Measurements from ENCODE around the gene LASP1. TPM values are rescaled to one million over a fixed set of nuclear protein-coding genes. Genes with fewer than 3 reads are reported as not detected.

The LASP1 gene
- total and polyA plus RNA-seq, 2 of the 8 experiments (the other 6 are each of a cell fraction or from before 2014, with no cell fraction given): 114 to 180 TPM

GRCh38 chr17:38922538-38923297 lies 52.9 kb downstream of the LASP1 start (continued):
- TF ChIP-seq CTCF (IDR thresholded peaks at IDR 0.05; ENCODE audit: control extremely low read depth in 1 of 3, insufficient read depth in 1 of 3, low read depth in 1 of 3, low read length in 3 of 3): peak in 2 of 3 experiments; percentile 4 to 21; a peak in 2 of 4 replicates
- no peak for TF ChIP-seq SRF (IDR thresholded peaks at IDR 0.05; ENCODE audit: low read depth, low read length)
- TF ChIP-seq SIN3A (conservative IDR thresholded peaks at IDR 0.05 in 1 of 2, IDR thresholded peaks at IDR 0.05 in 1 of 2; ENCODE audit: low read depth in 1 of 2, low read length in 2 of 2): peak; percentile 80 to 87; a peak in 2 of 4 replicates
- TF ChIP-seq JUN (IDR thresholded peaks at IDR 0.05; ENCODE audit: low read depth, low read length): no peak
- peak in 1 of 2 experiments; percentile 1; a peak in 2 of 4 replicates for TF ChIP-seq RAD21 (IDR thresholded peaks at IDR 0.05 in 1 of 2, conservative IDR thresholded peaks at IDR 0.05 in 1 of 2; ENCODE audit: low read depth in 2 of 2, low read length in 2 of 2)
- no peak for TF ChIP-seq TAF7 (optimal IDR thresholded peaks at IDR 0.05; ENCODE audit: borderline replicate concordance, low read depth, low read length)
- no peak for TF ChIP-seq SIX5 (IDR thresholded peaks at IDR 0.05; ENCODE audit: low read depth, low read length)
- no peak for TF ChIP-seq RFX5 (IDR thresholded peaks at IDR 0.05; ENCODE audit: borderline replicate concordance, low read depth, low read length)
- no peak for TF ChIP-seq KDM5A (IDR thresholded peaks at IDR 0.05; ENCODE audit: low read length)
- TF ChIP-seq EP300 (IDR thresholded peaks at IDR 0.05; ENCODE audit: borderline replicate concordance in 1 of 2, low read depth in 2 of 2, low read length in 2 of 2): no peak
- no peak for TF ChIP-seq CTBP2 (IDR thresholded peaks at IDR 0.05; ENCODE audit: borderline replicate concordance, insufficient read depth, insufficient read length, low read length)
- no peak for TF ChIP-seq CREB1 (IDR thresholded peaks at IDR 0.05)
- TF ChIP-seq CHD2 (IDR thresholded peaks at IDR 0.05; ENCODE audit: low read length): no peak
- no peak for TF ChIP-seq E2F6 (IDR thresholded peaks at IDR 0.05)
- TF ChIP-seq KDM4A (IDR thresholded peaks at IDR 0.05; ENCODE audit: low read depth, low read length, severe bottlenecking): no peak
- TF ChIP-seq CHD1 (IDR thresholded peaks at IDR 0.05; ENCODE audit: low read depth, low read length): no peak
- TF ChIP-seq SUZ12 (IDR thresholded peaks at IDR 0.05; ENCODE audit: low read length): no peak
- TF ChIP-seq POLR2AphosphoS5 (IDR thresholded peaks at IDR 0.05; ENCODE audit: low read depth, low read length): no peak
- 0 out of 2 replicates have a peak, but pooled peaks have one; percentile 34 for TF ChIP-seq TEAD4 (IDR thresholded peaks at IDR 0.05; ENCODE audit: low read depth, low read length)
- no peak for TF ChIP-seq SP2 (IDR thresholded peaks at IDR 0.05; ENCODE audit: low read length)
- TF ChIP-seq POU5F1 (IDR thresholded peaks at IDR 0.05; ENCODE audit: low read depth, low read length): no peak

Measured in H1 (cell line).